K562 (cell line): ENCODE measurements around the gene LIMCH1. TPM values are rescaled to one million over a fixed set of nuclear protein-coding genes. Genes with fewer than 3 reads are reported as not detected.

Experiments
- ATAC-seq: fragments of 200-7000 bp; cut with Tn5 transposase; 3 replicates; pipeline ENCODE4 v1.9.1; 2020; ENCODE audit warnings: moderate library complexity
- BruUV-seq: library from RNA; stranded (reverse); fragments of 400-500 nt; replicated peaks from 2 replicates; lab custom pipeline; 2021; lab: Mats Ljungman, UMichigan
- CTCF ChIA-PET: fragments of 300-600 bp; formaldehyde crosslinking; extraction: SDS; loops from one replicate; lab custom pipeline; 2021; ENCODE audit warnings: low intra/inter-chr PET ratio; lab: Yijun Ruan, JAX
- POLR2A ChIA-PET: fragments of 300-600, 350-650 bp; sonication (Branson Sonifier 250); formaldehyde crosslinking; extraction: SDS; loops from one replicate; lab custom pipeline; 2021; ENCODE audit warnings: antibody characterized with exemption, inconsistent platforms; lab: Yijun Ruan, JAX
- DNase-seq, 4 experiments: peaks; one replicate each; pipeline versions ENCODE4 v3.0.0 to v3.0.0-alpha.2; 2011 to 2018; ENCODE audit warnings: low spot score in 3 of 4, mixed read lengths in 3 of 4; ENCODE audit errors: extremely low read depth in 1 of 4
- FAIRE-seq: peaks from 2 replicates; lab custom pipeline; 2011; peaks lifted over from hg19 to GRCh38; lab: Jason Lieb, UNC
- H2AFZ ChIP-seq: 2 replicates; pipeline ENCODE4 v1.6.0; 2011; ENCODE audit warnings: low read depth, low read length, control low read depth, inconsistent platforms
- H3K27ac ChIP-seq: fragments of 200-600 bp; 3 replicates; pipeline ENCODE4 v1.8.0; 2011; ENCODE audit warnings: low read depth, mild to moderate bottlenecking, control low read depth, inconsistent platforms, low read length, moderate library complexity, mixed read lengths; ENCODE audit errors: extremely low read depth
- H3K27me3 ChIP-seq, 2 experiments: fragments of 300-600 bp in 1 of 2; 2 replicates in 1 of 2; 3 replicates in 1 of 2; pipeline versions ENCODE4 v1.6.0 to v1.8.0; 2011; ENCODE audit warnings: inconsistent platforms in 2 of 2, low read length in 2 of 2, mild to moderate bottlenecking in 1 of 2, mixed read lengths in 1 of 2, moderate library complexity in 1 of 2; ENCODE audit not compliant: control insufficient read depth in 2 of 2, insufficient read depth in 2 of 2
- H3K36me3 ChIP-seq: fragments of 300-600 bp; 3 replicates; pipeline ENCODE4 v1.8.0; 2011; ENCODE audit warnings: mild to moderate bottlenecking, low read length, inconsistent platforms; ENCODE audit not compliant: control insufficient read depth, insufficient read depth
- H3K4me1 ChIP-seq, 2 experiments: fragments of 200-600 bp in 1 of 2; replicated peaks in 1 of 2; 2 replicates in 1 of 2; 3 replicates in 1 of 2; pipeline versions ENCODE4 v1.5.1 to v1.8.0; 2011; ENCODE audit warnings: inconsistent platforms in 2 of 2, low read length in 2 of 2, mild to moderate bottlenecking in 1 of 2, mixed read lengths in 1 of 2, moderate library complexity in 1 of 2; ENCODE audit not compliant: control insufficient read depth in 2 of 2, insufficient read depth in 2 of 2
- H3K4me2 ChIP-seq: 2 replicates; pipeline ENCODE4 v1.6.1; 2011; ENCODE audit warnings: low read length, control low read depth, inconsistent platforms, mixed read lengths; ENCODE audit not compliant: insufficient read depth
- H3K4me3 ChIP-seq: fragments of 200-600 bp; sonication (generic), shearing (Covaris generic); 2 replicates; pipeline ENCODE4 v1.5.1; 2016; ENCODE audit warnings: control low read depth, inconsistent platforms
- H3K79me2 ChIP-seq: fragments of 200-600 bp; 3 replicates; pipeline ENCODE4 v1.8.0; 2011; ENCODE audit warnings: low read length, inconsistent platforms; ENCODE audit not compliant: control insufficient read depth, insufficient read depth
- H3K9ac ChIP-seq, 2 experiments: 2 replicates each; pipeline versions ENCODE4 v1.6.0 to v1.6.1; 2011; ENCODE audit warnings: low read depth in 2 of 2, low read length in 2 of 2, control low read depth in 1 of 2, inconsistent platforms in 1 of 2, mild to moderate bottlenecking in 1 of 2, mixed read lengths in 1 of 2; ENCODE audit not compliant: insufficient read depth in 1 of 2
- H3K9me1 ChIP-seq: one replicate; pipeline ENCODE4 v1.6.0; 2011; ENCODE audit warnings: inconsistent platforms, mild to moderate bottlenecking, low read length, moderate library complexity; ENCODE audit not compliant: control insufficient read depth, insufficient read depth
- H3K9me3 ChIP-seq: replicated peaks from 2 replicates; pipeline ENCODE4 v1.5.1; 2011; ENCODE audit warnings: low read depth, low read length, inconsistent platforms; ENCODE audit not compliant: control insufficient read depth, insufficient read depth
- H4K20me1 ChIP-seq: replicated peaks from 2 replicates; pipeline ENCODE4 v1.6.1; 2011; ENCODE audit warnings: low read length, inconsistent platforms, mixed read lengths; ENCODE audit not compliant: control insufficient read depth, insufficient read depth
- BRD4 ChIP-seq: fragments of 200-600 bp; sonication (generic); IDR thresholded peaks from 2 replicates; pipeline ENCODE4 v1.6.1; 2017; ENCODE audit warnings: inconsistent platforms
- ETV5 ChIP-seq: sonication (generic); formaldehyde crosslinking; IDR thresholded peaks from 2 replicates; pipeline ENCODE4 v1.4.0; 2020; ENCODE audit warnings: low read depth, mild to moderate bottlenecking, missing genetic modification reagents
- FOSL1 ChIP-seq: fragments of 200-800 bp; sonication (Bioruptor generic); conservative IDR thresholded peaks from 2 replicates; pipeline ENCODE4 v1.6.1; 2016; ENCODE audit warnings: missing genetic modification characterization, missing compliant biosample characterization
- FOXM1 ChIP-seq, 2 experiments: fragments of 450-650 bp in 1 of 2; sonication (generic) in 1 of 2; formaldehyde crosslinking in 1 of 2; IDR thresholded peaks; 2 replicates each; pipeline versions ENCODE4 v1.6.1 to v1.9.0; 2017 to 2022; ENCODE audit warnings: low read depth in 2 of 2, mild to moderate bottlenecking in 2 of 2, missing genetic modification reagents in 1 of 2, moderate library complexity in 1 of 2
- HNRNPLL ChIP-seq: fragments of 200-400 bp; formaldehyde crosslinking; IDR thresholded peaks from 2 replicates; pipeline ENCODE4 v1.6.1; 2017; ENCODE audit warnings: low read length, low read depth, mild to moderate bottlenecking; ENCODE audit not compliant: poor library complexity, severe bottlenecking
- HSF4 ChIP-seq: fragments of 250-450 bp; sonication (Bioruptor Pico); IDR thresholded peaks from 2 replicates; pipeline ENCODE4 v2.1.2; 2022; ENCODE audit warnings: mild to moderate bottlenecking, moderate library complexity, borderline replicate concordance
- KDM5B ChIP-seq: fragments of 200-600 bp; sonication (generic); IDR thresholded peaks from 2 replicates; pipeline ENCODE4 v1.6.1; 2012; ENCODE audit warnings: low read depth, mild to moderate bottlenecking, moderate library complexity, low read length, control low read depth, inconsistent platforms; ENCODE audit not compliant: insufficient replicate concordance
- NR2C1 ChIP-seq, 2 experiments: fragments of 450-650 bp; IDR thresholded peaks; 2 replicates each; pipeline ENCODE4 v1.6.1; 2017; ENCODE audit warnings: mild to moderate bottlenecking in 2 of 2, antibody characterized with exemption in 1 of 2, inconsistent platforms in 1 of 2, missing compliant biosample characterization in 1 of 2, missing genetic modification characterization in 1 of 2
- POLR3A ChIP-seq: IDR thresholded peaks from 2 replicates; pipeline ENCODE4 v1.6.1; 2011; ENCODE audit warnings: borderline replicate concordance, mild to moderate bottlenecking, moderate library complexity; ENCODE audit not compliant: insufficient read length, insufficient read depth; ENCODE audit errors: extremely low read depth
- ZNF197 ChIP-seq: fragments of 200-800 bp; sonication (Bioruptor generic); IDR thresholded peaks from 2 replicates; pipeline ENCODE4 v1.6.1; 2016; ENCODE audit warnings: low read depth, missing genetic modification characterization, missing compliant biosample characterization
- ZSCAN32 ChIP-seq: fragments of 450-650 bp; formaldehyde crosslinking; IDR thresholded peaks from 2 replicates; pipeline ENCODE4 v1.4.0; 2020; ENCODE audit warnings: mild to moderate bottlenecking, moderate library complexity
- WGBS: fragments of 100-300 bp; shearing (Covaris generic); methylation state at CpG from one replicate; pipeline ENCODE4 v1.1.6; 2016; ENCODE audit warnings: low coverage, mixed read lengths; ENCODE audit not compliant: insufficient coverage; ENCODE audit errors: missing lambda C conversion rate; 5-methylcytosine and 5-hydroxymethylcytosine counted together
- in situ Hi-C: fragments of 300-500 bp; cut with MboI; formaldehyde crosslinking; loops from 4 replicates; pipeline ENCODE4 v1.15.0; 2018; ENCODE audit warnings: inconsistent platforms, mixed read lengths
- intact Hi-C: fragments of 100-400 bp; cut with micrococcal nuclease; formaldehyde crosslinking; loops from 2 replicates; pipeline ENCODE4 v1.14.2; 2022
- polyA plus RNA-seq, 8 experiments: library from polyadenylated mRNA; depleted of rRNA in 4 of 8; stranded (reverse) in 5 of 8; unstranded in 3 of 8; fragments of >200 nt; fragmentation: Nextera tagmentation in 2 of 8; fragmentation: Illumina TruSeq in 1 of 8; extraction: Ambion mirVana in 2 of 8; extraction: Trizol in 1 of 8; gene quantifications; 2 replicates each; pipeline versions ENCODE4 v1.2.1 to v1.2.3, GENCODE V29; 2011 to 2014; ENCODE audit warnings: inconsistent platforms in 1 of 8, missing spikeins in 1 of 8
- total RNA-seq, 7 experiments: library from RNA; depleted of rRNA in 6 of 7; stranded (reverse); fragments of >200 nt in 6 of 7; fragmentation: Illumina TruSeq in 2 of 7; extraction: Trizol in 2 of 7; gene quantifications; 2 replicates each; pipeline versions ENCODE4 v1.2.1 to v1.2.3, GENCODE V29; 2011 to 2021; ENCODE audit warnings: low replicate concordance in 1 of 7
- TF ChIP-seq, protein P1 (sequence below): IDR thresholded peaks from 2 replicates; pipeline ENCODE4 v1.6.1; 2011; ENCODE audit warnings: borderline replicate concordance, low read depth, mild to moderate bottlenecking, moderate library complexity, low read length; ENCODE audit not compliant: insufficient read depth, poor library complexity, severe bottlenecking
- TF ChIP-seq, protein P2 (sequence below): fragments of 450-650 bp; IDR thresholded peaks from 2 replicates; pipeline ENCODE4 v1.6.1; 2018; ENCODE audit warnings: mild to moderate bottlenecking, low read depth; ENCODE audit not compliant: partially characterized antibody

Gene LIMCH1
- total and polyA plus RNA-seq, 9 of the 15 experiments (the other 6 are each of a cell fraction or from before 2014, with no cell fraction given) = 0.35 TPM; not detected in 8

DNA sequence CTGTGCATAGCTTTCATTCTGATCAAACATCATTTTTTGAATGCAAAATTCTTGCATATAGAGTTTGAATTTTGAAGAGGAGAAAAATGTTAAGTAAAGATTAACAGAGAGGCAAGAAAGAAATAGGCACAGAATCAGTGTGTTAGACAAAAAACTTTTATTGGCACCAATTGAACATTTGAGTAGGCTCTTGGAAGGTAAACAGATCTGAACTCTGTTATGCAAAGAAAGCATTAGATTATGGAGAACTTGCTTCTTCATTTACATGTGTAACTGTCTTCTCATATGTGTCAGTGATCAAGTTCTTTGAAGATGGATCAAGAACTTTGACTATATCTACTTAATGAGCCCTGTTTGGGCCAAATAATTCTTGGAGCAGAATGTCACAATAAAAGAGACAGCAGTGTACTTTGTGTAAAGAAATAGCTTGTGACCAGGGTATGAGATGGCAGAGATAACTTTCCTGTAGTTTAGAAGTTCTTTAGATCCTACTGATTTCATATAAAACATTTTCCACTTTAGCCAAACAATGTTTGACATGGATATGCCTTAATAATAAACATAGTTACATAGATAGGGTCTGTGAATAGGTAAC, 61.3 kb downstream of the LIMCH1 start (continued):
- TF ChIP-seq ZNF197 (no peak), KDM5B (no peak), POLR3A (no peak), HNRNPLL (no peak), HSF4 (no peak)
- TF ChIP-seq, protein P1, sequence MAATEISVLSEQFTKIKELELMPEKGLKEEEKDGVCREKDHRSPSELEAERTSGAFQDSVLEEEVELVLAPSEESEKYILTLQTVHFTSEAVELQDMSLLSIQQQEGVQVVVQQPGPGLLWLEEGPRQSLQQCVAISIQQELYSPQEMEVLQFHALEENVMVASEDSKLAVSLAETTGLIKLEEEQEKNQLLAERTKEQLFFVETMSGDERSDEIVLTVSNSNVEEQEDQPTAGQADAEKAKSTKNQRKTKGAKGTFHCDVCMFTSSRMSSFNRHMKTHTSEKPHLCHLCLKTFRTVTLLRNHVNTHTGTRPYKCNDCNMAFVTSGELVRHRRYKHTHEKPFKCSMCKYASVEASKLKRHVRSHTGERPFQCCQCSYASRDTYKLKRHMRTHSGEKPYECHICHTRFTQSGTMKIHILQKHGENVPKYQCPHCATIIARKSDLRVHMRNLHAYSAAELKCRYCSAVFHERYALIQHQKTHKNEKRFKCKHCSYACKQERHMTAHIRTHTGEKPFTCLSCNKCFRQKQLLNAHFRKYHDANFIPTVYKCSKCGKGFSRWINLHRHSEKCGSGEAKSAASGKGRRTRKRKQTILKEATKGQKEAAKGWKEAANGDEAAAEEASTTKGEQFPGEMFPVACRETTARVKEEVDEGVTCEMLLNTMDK = no peak

DNA sequence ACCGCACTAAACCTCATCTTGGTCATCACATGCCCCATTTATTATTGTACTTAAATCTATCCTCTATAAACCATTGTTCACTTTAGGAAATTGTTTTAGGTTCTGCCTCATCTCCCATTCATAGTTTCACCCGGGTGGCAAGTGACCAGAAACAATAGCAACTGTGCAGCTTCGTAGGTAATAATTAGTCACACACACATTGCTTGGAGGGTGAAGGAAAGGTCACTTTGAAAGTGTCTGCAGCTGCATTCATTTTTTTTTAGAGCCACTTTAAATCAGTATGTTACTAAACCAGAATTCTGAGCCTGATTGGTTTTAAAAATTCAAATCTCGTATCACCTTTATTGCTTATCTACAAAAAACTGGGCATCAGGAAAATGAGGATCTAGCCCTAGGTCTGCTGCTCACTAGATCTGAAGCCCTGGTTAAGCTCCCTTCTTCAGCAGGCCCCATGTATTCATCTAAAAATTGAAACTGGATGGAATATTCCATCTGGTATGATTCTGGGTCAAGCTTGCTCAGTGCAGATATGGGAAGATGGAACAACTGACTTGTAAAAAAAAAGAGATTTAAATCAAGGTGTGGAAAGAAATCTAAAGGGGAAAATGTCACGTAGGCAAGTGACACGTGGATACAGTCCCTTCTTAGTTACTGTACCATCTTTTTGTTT, 62.4 kb downstream of the LIMCH1 start:
- in situ Hi-C loops = no loop called here
- CTCF ChIA-PET = no interaction called here
- no peak for TF ChIP-seq BRD4
- no peak for TF ChIP-seq ETV5 (CRISPR knock-in tag)
- no peak for TF ChIP-seq ZSCAN32 (CRISPR knock-in tag)
- TF ChIP-seq, protein P2, sequence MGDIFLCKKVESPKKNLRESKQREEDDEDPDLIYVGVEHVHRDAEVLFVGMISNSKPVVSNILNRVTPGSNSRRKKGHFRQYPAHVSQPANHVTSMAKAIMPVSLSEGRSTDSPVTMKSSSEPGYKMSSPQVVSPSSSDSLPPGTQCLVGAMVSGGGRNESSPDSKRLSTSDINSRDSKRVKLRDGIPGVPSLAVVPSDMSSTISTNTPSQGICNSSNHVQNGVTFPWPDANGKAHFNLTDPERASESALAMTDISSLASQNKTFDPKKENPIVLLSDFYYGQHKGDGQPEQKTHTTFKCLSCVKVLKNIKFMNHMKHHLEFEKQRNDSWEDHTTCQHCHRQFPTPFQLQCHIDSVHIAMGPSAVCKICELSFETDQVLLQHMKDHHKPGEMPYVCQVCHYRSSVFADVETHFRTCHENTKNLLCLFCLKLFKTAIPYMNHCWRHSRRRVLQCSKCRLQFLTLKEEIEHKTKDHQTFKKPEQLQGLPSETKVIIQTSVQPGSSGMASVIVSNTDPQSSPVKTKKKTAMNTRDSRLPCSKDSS = no peak
- no peak for TF ChIP-seq NR2C1 (IDR thresholded peaks at IDR 0.05)
- TF ChIP-seq NR2C1 (tag; IDR thresholded peaks at IDR 0.05) = no peak
- TF ChIP-seq FOSL1 (tag) = no peak
- TF ChIP-seq FOXM1 (IDR thresholded peaks at IDR 0.05; ENCODE audit: low read depth) = no peak
- no peak for TF ChIP-seq FOXM1 (CRISPR knock-in tag; IDR thresholded peaks at IDR 0.05; ENCODE audit: low read depth)

More for the DNA sequence above, 62.4 kb downstream of the LIMCH1 start:
- no peak for ATAC-seq
- Histone ChIP-seq H3K9ac (no peak overlapping the region), H3K27ac (no peak overlapping the region), H3K36me3 (no peaks in the 10 kb centered on the region), H3K4me3 (no peak overlapping the region), H3K79me2 (no peaks in the 10 kb centered on the region), H3K4me1 (no peaks in the 10 kb centered on the region), H3K9me3 (no peaks in the 10 kb centered on the region), H4K20me1 (no peaks in the 10 kb centered on the region), H3K27me3 (peaks cover 0 to 2% of the 10 kb centered on the region in 2 experiments; a peak in 1 of 5 replicates), H2AFZ (no peak overlapping the region), H3K9me1 (no peaks in the 10 kb centered on the region), H3K4me2 (no peak overlapping the region)
- intact Hi-C loops = no loop called here
- POLR2A ChIA-PET = no interaction called here
- BruUV-seq = no TSS peak
- DNase-seq = no peak
- 0% methylated on average over 6 of the region's 6 CpGs for WGBS
- FAIRE-seq = no peak
